HG02840 (cell line): ENCODE data around the gene SNAP25.

Source experiments
- ATAC-seq: cut with Tn5 transposase; IDR thresholded peaks from one replicate; pipeline ENCODE4 v1.9.1; 2021; ENCODE audit warnings: mild to moderate bottlenecking, moderate library complexity, moderate number of reproducible peaks; ENCODE audit not compliant: unreplicated experiment, low FRiP score

Gene SNAP25

DNA sequence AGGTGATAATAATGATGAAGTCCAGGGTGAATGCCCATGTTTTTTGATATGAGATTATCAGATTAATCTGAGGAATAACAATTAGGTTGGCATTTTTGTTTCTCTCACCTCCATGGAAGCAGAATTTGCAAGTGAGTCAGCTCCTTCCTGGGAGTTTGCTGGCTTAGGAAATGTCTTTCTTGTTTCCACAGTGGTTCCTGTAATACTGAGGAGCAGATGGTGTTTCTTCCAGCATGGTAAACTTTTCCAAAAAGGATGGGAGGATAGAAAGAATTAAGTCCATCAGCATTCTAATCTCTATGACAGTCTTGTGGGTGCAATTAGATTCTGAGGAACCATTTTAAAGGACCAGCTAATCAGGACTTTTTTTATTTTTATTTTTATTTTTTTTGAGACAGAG, 40.5 kb downstream of the SNAP25 start:
- no peak for ATAC-seq

GRCh38 chr20:10260316-10260715, 41.7 kb downstream of the SNAP25 start:
- ATAC-seq: no peak

DNA sequence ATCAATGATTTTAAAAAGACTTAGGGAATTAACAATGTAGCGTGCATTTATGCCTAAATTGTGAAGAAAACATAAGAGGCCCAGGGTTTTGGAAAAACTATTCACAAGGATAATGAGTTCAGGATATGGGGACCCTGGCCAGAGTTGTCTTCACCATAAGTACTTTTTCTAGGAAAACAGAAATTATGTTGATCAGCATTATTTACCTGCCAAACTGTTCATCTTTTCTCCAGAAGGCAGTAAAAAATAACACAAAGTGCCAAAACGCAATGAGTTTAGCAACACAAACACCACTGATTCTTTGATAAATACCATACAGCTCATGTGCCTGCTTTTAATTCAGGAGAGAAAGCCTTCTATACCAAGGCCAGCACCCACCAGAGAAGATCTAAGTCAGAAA, 43.1 kb downstream of the SNAP25 start:
- no peak for ATAC-seq

- ATAC-seq: no peak
Measured at GRCh38 chr20:10263385-10264165, 44.9 kb downstream of the SNAP25 start.

DNA sequence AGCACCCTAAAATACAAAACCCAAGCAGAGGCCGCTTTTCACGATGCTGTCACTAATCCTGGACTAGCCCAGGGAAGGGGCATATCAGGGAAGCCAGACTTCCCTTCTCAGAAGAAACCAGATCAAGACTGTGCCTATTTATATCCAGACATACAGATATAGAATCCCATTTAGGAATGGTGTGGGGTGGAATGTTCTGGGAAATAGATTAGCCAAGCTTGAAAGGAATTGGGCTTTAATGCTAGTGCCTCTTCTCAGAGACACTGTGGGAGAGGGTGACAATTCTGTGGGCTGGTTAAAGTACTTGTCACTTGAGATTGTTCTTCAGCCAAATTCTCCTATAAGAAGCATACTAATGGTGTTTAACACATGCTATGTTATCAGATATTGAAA, 45.5 kb downstream of the SNAP25 start:
- ATAC-seq: no peak

GRCh38 chr20:10268636-10269035, 50.0 kb downstream of the SNAP25 start:
- no peak for ATAC-seq

DNA sequence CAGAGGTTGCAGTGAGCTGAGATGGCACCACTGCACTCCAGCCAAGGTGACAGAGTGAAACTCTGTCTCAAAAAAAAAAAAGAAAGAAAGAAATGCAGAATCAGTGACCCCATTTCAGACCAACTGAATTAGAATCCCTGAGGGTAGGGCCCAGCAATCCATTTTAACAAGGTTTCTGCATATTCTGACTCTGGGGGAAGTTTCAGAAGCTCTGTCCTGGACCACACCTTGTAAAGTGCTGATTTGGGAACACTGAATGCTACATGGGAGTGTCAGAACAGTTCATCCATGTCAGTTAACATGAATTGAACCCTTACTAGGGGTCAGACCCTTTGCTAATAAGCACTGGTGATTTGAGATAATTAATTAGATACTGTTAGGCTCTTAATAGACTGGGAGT, 52.0 kb downstream of the SNAP25 start:
- ATAC-seq: no peak

DNA sequence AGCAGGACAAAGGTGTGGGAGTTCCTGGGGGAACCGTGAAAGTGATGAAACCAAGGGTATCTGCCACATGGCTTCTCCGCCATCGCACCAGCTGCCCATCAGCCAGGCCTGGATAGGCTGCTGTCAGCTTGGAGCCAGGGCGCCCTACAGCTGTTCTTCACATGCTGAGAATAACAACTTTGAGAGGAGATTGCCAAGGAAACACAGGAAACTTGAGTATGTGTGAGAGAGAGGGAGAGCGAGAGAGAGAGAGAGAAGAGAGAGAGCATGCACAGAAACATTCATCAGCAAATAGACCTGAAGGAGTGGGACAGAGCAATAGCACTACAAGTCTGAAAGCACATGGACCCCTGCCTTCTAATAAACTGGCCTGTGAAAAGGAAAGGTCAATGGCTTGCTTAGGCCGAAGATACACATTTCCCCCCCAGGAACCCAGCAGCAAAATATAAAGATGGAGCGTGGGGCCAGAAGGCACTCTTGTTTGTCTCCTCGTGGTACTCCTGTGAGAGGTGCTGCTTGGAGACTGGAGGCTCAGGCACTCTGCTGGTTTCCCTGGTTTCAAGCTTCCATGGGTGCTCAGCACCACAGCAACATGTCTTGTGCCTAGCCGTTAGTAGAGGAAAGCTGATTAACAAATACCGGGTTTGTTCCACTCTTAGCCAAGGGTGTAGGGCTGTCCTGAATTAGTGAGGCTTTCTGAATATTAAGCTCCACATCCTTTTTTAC, 53.0 kb downstream of the SNAP25 start:
- no peak for ATAC-seq

- ATAC-seq: no peak
Measured at GRCh38 chr20:10276878-10277580, 58.4 kb downstream of the SNAP25 start.

GRCh38 chr20:10277616-10278015, 59.0 kb downstream of the SNAP25 start:
- no peak for ATAC-seq

DNA sequence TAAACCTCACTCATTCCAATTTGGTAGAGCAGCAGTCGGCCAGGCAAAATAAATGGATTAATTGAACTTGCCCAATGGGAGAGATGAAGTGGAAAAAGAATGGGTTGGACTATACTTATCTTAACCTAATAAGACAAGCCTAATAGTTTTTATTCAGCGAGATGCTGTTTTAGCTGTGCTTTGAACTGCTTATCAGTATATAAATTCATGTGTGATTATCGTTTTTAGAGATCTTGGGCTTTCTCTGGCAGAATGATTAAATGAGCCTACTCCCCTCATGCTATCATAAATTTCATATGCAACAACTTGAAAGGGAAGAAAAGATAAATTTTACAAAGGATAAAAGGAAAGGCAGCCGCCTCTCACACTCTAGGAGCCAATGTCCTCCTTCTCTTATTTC, 59.8 kb downstream of the SNAP25 start:
- no peak for ATAC-seq

- ATAC-seq: no peak
Measured at GRCh38 chr20:10280018-10280908, 61.6 kb downstream of the SNAP25 start.

GRCh38 chr20:10281911-10282310, 63.3 kb downstream of the SNAP25 start:
- no peak for ATAC-seq

DNA sequence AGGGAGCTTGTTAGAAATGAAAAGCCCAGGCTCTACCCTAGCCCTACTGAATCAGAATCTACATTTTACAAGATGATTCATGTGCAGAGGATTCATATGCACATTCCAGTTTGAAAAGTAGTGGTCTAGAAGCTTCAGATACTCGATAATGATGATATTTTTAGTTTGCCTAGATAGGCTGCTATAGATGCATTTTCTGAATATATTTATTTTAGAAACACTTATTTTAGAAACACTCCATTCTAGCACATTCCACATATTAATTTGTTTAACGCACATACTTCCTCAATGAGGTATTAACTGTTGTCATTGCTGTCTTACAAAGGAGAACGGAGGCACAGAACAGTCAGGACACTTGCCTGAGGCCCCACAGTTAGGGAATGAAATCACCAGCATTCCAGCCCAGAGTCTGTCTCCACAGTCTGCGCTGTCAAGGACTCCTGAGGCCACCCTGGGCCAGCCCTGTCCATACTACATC, 64.4 kb downstream of the SNAP25 start:
- no peak for ATAC-seq

DNA sequence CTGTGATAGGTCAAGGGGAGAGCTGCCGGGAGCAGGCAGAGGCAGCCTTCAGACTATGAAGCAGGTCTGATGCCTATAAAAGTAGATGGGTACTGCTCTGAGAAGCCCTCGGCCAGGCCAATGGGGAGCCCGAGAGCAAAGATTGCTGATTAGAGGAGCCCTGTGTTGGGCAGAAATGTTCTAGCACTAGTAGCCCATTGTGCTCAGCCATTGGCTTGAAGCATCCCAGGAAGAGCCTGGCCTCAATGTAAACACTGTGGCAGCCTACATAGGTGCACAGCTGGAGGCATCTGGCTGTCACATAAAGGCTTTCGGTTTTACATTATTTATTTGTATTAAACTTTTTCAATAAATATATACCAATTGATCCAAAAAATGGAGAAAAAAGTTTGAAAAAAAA, 67.7 kb downstream of the SNAP25 start:
- ATAC-seq: no peak

DNA sequence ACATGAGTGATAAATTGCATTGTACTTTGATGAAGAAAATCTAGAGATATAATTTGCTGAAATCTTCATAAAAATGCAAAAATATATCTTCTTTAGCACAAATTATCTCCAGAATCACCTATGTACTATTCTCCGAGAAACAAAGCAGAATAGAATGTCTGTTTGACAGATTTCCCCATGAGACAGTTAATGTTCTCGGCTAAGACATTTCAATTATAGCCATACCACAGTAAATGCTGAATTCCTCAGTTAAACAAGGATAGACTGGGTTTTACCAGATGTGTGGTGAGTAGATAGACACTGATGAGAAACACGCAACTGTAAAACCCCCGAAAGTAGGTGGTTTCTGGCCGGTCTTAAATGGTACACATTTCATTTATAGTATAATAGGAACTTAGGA, 69.8 kb downstream of the SNAP25 start:
- ATAC-seq: no peak

GRCh38 chr20:10288954-10289646, 70.5 kb downstream of the SNAP25 start:
- ATAC-seq: no peak

GRCh38 chr20:10291568-10292248, 73.1 kb downstream of the SNAP25 start:
- ATAC-seq: no peak

- no peak for ATAC-seq
Measured at GRCh38 chr20:10297223-10297622, 78.6 kb downstream of the SNAP25 start.
